Stimulated activated effector memory CD8-positive, alpha-beta T cell treated with anti-CD3 and anti-CD28 coated beads, Interleukin-12 subunit alpha, Interleukin-12 subunit beta, amount 100 ng/mL, for 72 hours (primary cell): ENCODE data around the gene TDRD3.

Source experiments
- ATAC-seq: fragments of 150-1000 bp; cut with Tn5 transposase; 2 replicates; pipeline ENCODE4 v1.10.0; 2021
- DNase-seq, 2 donors: peaks; one replicate each; pipeline ENCODE4 v3.0.0; 2021 to 2022; ENCODE audit warnings: low spot score in 2 of 2
- H3K27ac Mint-ChIP-seq: one replicate; pipeline ENCODE4 v1.8.0; 2022; ENCODE audit warnings: mild to moderate bottlenecking, mixed read lengths
- H3K36me3 Mint-ChIP-seq: one replicate; pipeline ENCODE4 v1.8.0; 2022; ENCODE audit warnings: mild to moderate bottlenecking, mixed read lengths
- H3K4me1 Mint-ChIP-seq: one replicate; pipeline ENCODE4 v1.8.0; 2022; ENCODE audit warnings: mixed read lengths
- H3K4me3 Mint-ChIP-seq: one replicate; pipeline ENCODE4 v1.8.0; 2022; ENCODE audit warnings: mild to moderate bottlenecking, mixed read lengths
- H3K9me3 Mint-ChIP-seq: one replicate; pipeline ENCODE4 v1.8.0; 2022; ENCODE audit warnings: mixed read lengths

TDRD3 gene

DNA sequence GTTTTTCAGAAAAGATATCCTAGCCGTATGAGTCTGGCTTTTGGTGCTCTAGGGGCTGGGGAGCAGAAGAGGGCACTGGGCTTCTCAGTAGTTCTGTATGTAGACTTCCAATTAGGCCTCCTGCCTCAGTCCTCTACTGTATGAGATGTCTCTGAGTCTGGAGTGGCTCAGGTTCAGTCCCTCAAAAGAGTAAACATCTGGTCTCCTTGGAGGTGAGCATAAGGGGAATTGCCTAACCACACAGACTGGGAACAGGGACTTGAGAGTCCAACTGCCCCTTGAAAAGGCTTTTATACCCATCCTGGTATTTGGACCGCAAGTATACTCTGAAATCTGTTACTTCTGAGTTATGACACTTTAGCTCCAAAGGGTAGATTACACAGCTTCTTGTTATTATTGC, 214.5 kb downstream of the TDRD3 start:
- Mint-ChIP-seq H3K9me3 (no peaks in the 10 kb centered on the region), H3K27ac (no peak overlapping the region), H3K4me3 (no peak overlapping the region), H3K4me1 (no peaks in the 10 kb centered on the region), H3K36me3 (no peaks in the 10 kb centered on the region)
- DNase-seq = no peak
- ATAC-seq = no peak

DNA sequence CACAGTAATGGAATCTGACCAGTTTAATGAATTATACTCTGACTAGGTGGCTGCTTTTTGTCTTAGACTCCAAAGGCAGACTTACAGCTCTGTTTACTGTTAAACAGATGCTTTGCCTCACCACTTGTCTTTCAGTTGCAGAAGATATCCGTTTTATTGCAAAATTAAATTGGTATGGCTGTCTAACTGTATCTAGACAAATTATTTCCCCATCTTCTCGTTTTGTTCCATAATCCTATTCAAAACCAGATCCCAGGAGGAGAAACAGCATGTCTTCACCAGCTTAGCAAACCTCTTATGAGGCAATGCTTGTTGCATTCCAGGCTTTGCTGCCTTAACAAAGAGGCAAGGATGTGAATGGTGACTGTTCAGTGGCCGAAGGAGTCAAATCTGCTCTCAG, 215.6 kb downstream of the TDRD3 start:
- Mint-ChIP-seq H3K4me3 (no peak overlapping the region), H3K27ac (no peak overlapping the region), H3K9me3 (no peaks in the 10 kb centered on the region), H3K4me1 (no peaks in the 10 kb centered on the region), H3K36me3 (no peaks in the 10 kb centered on the region)
- DNase-seq (no peak), ATAC-seq (no peak)

- no peak for DNase-seq
- Mint-ChIP-seq H3K27ac (no peak overlapping the region), H3K9me3 (no peaks in the 10 kb centered on the region), H3K4me1 (no peaks in the 10 kb centered on the region), H3K4me3 (no peak overlapping the region), H3K36me3 (no peaks in the 10 kb centered on the region)
- ATAC-seq = no peak
Measured at GRCh38 chr13:60613080-60613479, 216.1 kb downstream of the TDRD3 start.

DNA sequence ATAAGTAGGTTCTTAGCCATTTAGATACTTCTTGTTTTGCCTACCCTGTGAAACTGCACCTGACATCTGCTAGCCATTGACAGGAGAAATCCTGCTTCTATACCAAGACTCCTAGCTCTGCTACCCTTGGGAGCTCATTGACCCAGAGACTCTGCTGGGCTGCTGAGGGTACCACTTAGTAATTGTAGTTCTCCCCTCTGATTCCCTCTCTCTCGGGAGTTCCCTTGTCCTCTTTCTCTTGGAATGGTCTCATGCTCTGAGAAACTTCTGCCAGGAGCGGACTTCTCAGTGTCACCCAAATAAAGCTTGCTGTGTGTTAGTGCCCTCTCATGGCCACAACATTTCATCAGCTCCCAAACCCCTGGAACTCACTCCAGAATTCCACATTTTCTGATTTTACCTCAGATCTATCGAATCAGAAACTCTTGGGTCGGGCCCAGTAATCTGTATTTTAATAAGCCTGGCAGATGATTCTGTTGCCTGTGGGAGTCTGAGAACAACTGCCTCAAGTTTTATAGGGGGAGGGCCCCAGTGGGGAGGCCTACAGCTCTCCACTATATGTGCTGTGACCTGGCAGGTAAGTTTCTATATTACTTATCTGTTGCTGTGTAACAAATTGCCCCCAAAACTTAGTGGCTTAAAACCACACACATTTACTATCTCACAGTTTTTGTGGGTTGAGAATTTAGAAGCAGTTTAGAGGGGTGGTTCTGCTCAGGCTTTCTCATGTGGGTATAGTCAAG, 221.1 kb downstream of the TDRD3 start:
- no peaks in the 10 kb centered on the region for H3K9me3 Mint-ChIP-seq
- H3K36me3 Mint-ChIP-seq = no peaks in the 10 kb centered on the region
- H3K4me3 Mint-ChIP-seq = no peak overlapping the region
- DNase-seq (no peak), ATAC-seq (no peak)
- H3K27ac Mint-ChIP-seq = no peak overlapping the region
- no peaks in the 10 kb centered on the region for H3K4me1 Mint-ChIP-seq

GRCh38 chr13:60619461-60619860, 222.4 kb downstream of the TDRD3 start:
- Mint-ChIP-seq H3K4me1 (no peaks in the 10 kb centered on the region), H3K4me3 (no peak overlapping the region), H3K9me3 (no peaks in the 10 kb centered on the region), H3K27ac (no peak overlapping the region), H3K36me3 (no peaks in the 10 kb centered on the region)
- ATAC-seq (no peak), DNase-seq (no peak)

GRCh38 chr13:60620611-60621395, 223.8 kb downstream of the TDRD3 start:
- Mint-ChIP-seq H3K9me3 (no peaks in the 10 kb centered on the region), H3K27ac (no peak overlapping the region), H3K36me3 (no peaks in the 10 kb centered on the region), H3K4me1 (no peaks in the 10 kb centered on the region), H3K4me3 (no peak overlapping the region)
- DNase-seq (no peak), ATAC-seq (no peak)

- no peaks in the 10 kb centered on the region for H3K36me3 Mint-ChIP-seq
- no peak for DNase-seq
- H3K9me3 Mint-ChIP-seq = no peaks in the 10 kb centered on the region
- ATAC-seq = no peak
- H3K4me3 Mint-ChIP-seq = no peak overlapping the region
- H3K4me1 Mint-ChIP-seq = no peaks in the 10 kb centered on the region
- no peak overlapping the region for H3K27ac Mint-ChIP-seq
Measured at GRCh38 chr13:60623151-60623550, 226.1 kb downstream of the TDRD3 start.
